B cell (primary cell): ENCODE data around the gene HIF3A. TPM values are rescaled to one million over a fixed set of nuclear protein-coding genes. Genes with fewer than 3 reads are reported as not detected.

Experiments
- ATAC-seq: fragments of 200-7000 bp; cut with Tn5 transposase; one replicate; pipeline ENCODE4 v1.10.0; 2021; ENCODE audit warnings: low read depth, mild to moderate bottlenecking, moderate number of reproducible peaks, moderate library complexity
- CTCF ChIA-PET: fragments of 350-600 bp; sonication (Branson Sonifier 250); formaldehyde crosslinking; loops from one replicate; lab custom pipeline; 2021; ENCODE audit warnings: antibody characterized with exemption, inconsistent platforms; lab: Charles Lee
- POLR2A ChIA-PET: fragments of 350-600 bp; sonication (Branson Sonifier 250); formaldehyde crosslinking; loops from one replicate; lab custom pipeline; 2021; ENCODE audit warnings: antibody characterized with exemption; lab: Charles Lee
- DNase-seq: peaks from one replicate; pipeline ENCODE4 v3.0.0; 2013
- H2AFZ ChIP-seq: 2 replicates; pipeline ENCODE4 v1.6.1; 2012; ENCODE audit warnings: mild to moderate bottlenecking, low read depth, low read length; ENCODE audit not compliant: insufficient read depth, poor library complexity, severe bottlenecking
- H3K27ac ChIP-seq, 2 donors: 1 replicate in 1 of 2; 2 replicates in 1 of 2; pipeline ENCODE4 v1.5.1; 2012 to 2013; ENCODE audit warnings: low read length in 2 of 2, mild to moderate bottlenecking in 2 of 2, moderate library complexity in 1 of 2
- H3K27me3 ChIP-seq, 4 experiments: fragments of 200-600 bp in 1 of 4; sonication (generic) in 1 of 4; replicated peaks in 1 of 4; 1 replicate in 2 of 4; 2 replicates in 2 of 4; pipeline versions ENCODE4 v1.6.1 to v1.7.0; 2013 to 2016; ENCODE audit warnings: low read length in 3 of 4, mild to moderate bottlenecking in 2 of 4, mixed read lengths in 1 of 4, moderate library complexity in 1 of 4; ENCODE audit not compliant: insufficient read depth in 4 of 4, control insufficient read depth in 3 of 4; ENCODE audit errors: control extremely low read depth in 1 of 4
- H3K36me3 ChIP-seq, 2 experiments: replicated peaks in 1 of 2; 1 replicate in 1 of 2; 2 replicates in 1 of 2; pipeline versions ENCODE4 v1.6.1 to v1.7.1; 2013; ENCODE audit warnings: low read length in 1 of 2; ENCODE audit not compliant: insufficient read depth in 2 of 2, control insufficient read depth in 1 of 2; ENCODE audit errors: control extremely low read depth in 1 of 2, extremely low read depth in 1 of 2
- H3K4me1 ChIP-seq, 2 donors: fragments of 200-600 bp in 1 of 2; sonication (generic) in 1 of 2; 1 replicate in 1 of 2; 2 replicates in 1 of 2; pipeline versions ENCODE4 v1.5.1 to v1.6.1; 2013 to 2017; ENCODE audit warnings: low read length in 2 of 2; ENCODE audit not compliant: control insufficient read depth in 2 of 2, insufficient read depth in 2 of 2
- H3K4me2 ChIP-seq: replicated peaks from 2 replicates; pipeline ENCODE3; 2012; ENCODE audit warnings: mild to moderate bottlenecking, low read depth, low read length; ENCODE audit not compliant: poor library complexity, severe bottlenecking
- H3K4me3 ChIP-seq, 5 experiments: fragments of 200-600 bp in 1 of 5; sonication (generic) in 1 of 5; 1 replicate in 3 of 5; 2 replicates in 2 of 5; pipeline versions ENCODE4 v1.5.1 to v1.7.0; 2011 to 2016; ENCODE audit warnings: low read length in 4 of 5, mild to moderate bottlenecking in 4 of 5, low read depth in 2 of 5, control low read depth in 1 of 5, moderate library complexity in 1 of 5; ENCODE audit not compliant: insufficient read depth in 1 of 5; ENCODE audit errors: control extremely low read depth in 1 of 5, extremely low read depth in 1 of 5
- H3K79me2 ChIP-seq: fragments of 200-600 bp; sonication (generic); one replicate; pipeline ENCODE4 v1.6.0; 2016; ENCODE audit warnings: low read length; ENCODE audit not compliant: control insufficient read depth, insufficient read depth
- H3K9ac ChIP-seq: fragments of 200-600 bp; sonication (generic); 2 replicates; pipeline ENCODE4 v1.6.1; 2017; ENCODE audit warnings: mild to moderate bottlenecking, low read length, moderate library complexity
- H3K9me3 ChIP-seq, 3 donors: one replicate each; pipeline versions ENCODE4 v1.6.1 to v1.7.1; 2013; ENCODE audit warnings: low read length in 2 of 3; ENCODE audit not compliant: control insufficient read depth in 2 of 3, insufficient read depth in 1 of 3; ENCODE audit errors: control extremely low read depth in 1 of 3
- H4K20me1 ChIP-seq: 2 replicates; pipeline ENCODE4 v1.6.0; 2012; ENCODE audit warnings: mild to moderate bottlenecking, low read length; ENCODE audit not compliant: insufficient read depth, control insufficient read depth, poor library complexity, severe bottlenecking
- H3K27ac Mint-ChIP-seq: one replicate; pipeline ENCODE4 v1.8.0; 2021; ENCODE audit warnings: mixed read lengths
- H3K27me3 Mint-ChIP-seq: one replicate; pipeline ENCODE4 v1.8.0; 2021; ENCODE audit warnings: mixed read lengths
- H3K4me1 Mint-ChIP-seq: one replicate; pipeline ENCODE4 v1.8.0; 2021; ENCODE audit warnings: mixed read lengths
- H3K4me3 Mint-ChIP-seq: one replicate; pipeline ENCODE4 v1.8.0; 2021; ENCODE audit warnings: mixed read lengths
- H3K9me3 Mint-ChIP-seq: one replicate; pipeline ENCODE4 v1.8.0; 2022; ENCODE audit warnings: mixed read lengths; ENCODE audit not compliant: insufficient read depth
- CTCF ChIP-seq: fragments of 200-600 bp; IDR thresholded peaks from one replicate; pipeline ENCODE4 v1.8.0; 2022; ENCODE audit warnings: antibody characterized with exemption, mild to moderate bottlenecking
- EZH2 ChIP-seq: IDR thresholded peaks from 2 replicates; pipeline ENCODE4 v1.6.1; 2012; ENCODE audit warnings: borderline replicate concordance, low read depth, mild to moderate bottlenecking, moderate library complexity, low read length; ENCODE audit not compliant: insufficient read depth, poor library complexity, severe bottlenecking
- WGBS: methylation state at CpG from one replicate; pipeline ENCODE4 v1.1.5; 2013; ENCODE audit warnings: missing lambda C conversion rate; ENCODE audit not compliant: insufficient coverage; 5-methylcytosine and 5-hydroxymethylcytosine counted together
- intact Hi-C: fragments of 100-400 bp; cut with micrococcal nuclease; formaldehyde crosslinking; loops from one replicate; pipeline ENCODE4 v1.10.0; 2022
- polyA plus RNA-seq: library from polyadenylated mRNA; depleted of rRNA; stranded (reverse); fragments of >200 nt; gene quantifications from 2 replicates; pipeline ENCODE4 v1.2.3, GENCODE V29; 2012
- total RNA-seq, 2 donors: library from RNA; stranded (reverse); fragments of 120-200 nt in 1 of 2; gene quantifications; 1 replicate in 1 of 2; 2 replicates in 1 of 2; pipeline versions ENCODE4 v1.2.3 to v1.2.4, GENCODE V29; 2013 to 2022

Gene HIF3A
- total and polyA plus RNA-seq, 2 donors (not counting 1 experiment from before 2014, with no cell fraction given) = not detected

- DNase-seq (no peak), ATAC-seq (no peak)
- peaks cover 58% of the 10 kb centered on the region for H3K79me2 ChIP-seq
- H3K4me3 ChIP-seq = no peak overlapping the region
- H3K4me1 Mint-ChIP-seq = peaks cover 21% of the 10 kb centered on the region
- H3K9me3 ChIP-seq = no peaks in the 10 kb centered on the region
- no peak for TF ChIP-seq EZH2
- TF ChIP-seq CTCF = no peak
- peak overlapping the region; percentile 15 for H3K27ac Mint-ChIP-seq
- no peaks in the 10 kb centered on the region for H3K27me3 Mint-ChIP-seq
- WGBS = 95% methylated on average over 8 of the region's 9 CpGs
- peaks cover 11% of the 10 kb centered on the region for H4K20me1 ChIP-seq
- no peak overlapping the region for H3K27ac ChIP-seq
- ChIA-PET POLR2A (no interaction called here), CTCF (interaction anchor here (0.5 to 0.8 kb wide), 2 partner anchors 38 to 517 kb away, joined by 3 to 4 read pairs; no protein-coding TSS in a partner anchor)
- H3K4me3 Mint-ChIP-seq = no peak overlapping the region
- H3K9me3 Mint-ChIP-seq = no peaks in the 10 kb centered on the region
- no peak overlapping the region for H3K9ac ChIP-seq
- H2AFZ ChIP-seq = no peak overlapping the region
- no peak overlapping the region for H3K4me2 ChIP-seq
- peaks cover 7 to 23% of the 10 kb centered on the region in 2 donors for H3K4me1 ChIP-seq
- intact Hi-C loops = no loop called here
- no peaks in the 10 kb centered on the region for H3K27me3 ChIP-seq
- H3K36me3 ChIP-seq = peaks cover 0 to 35% of the 10 kb centered on the region in 2 experiments
Measured at GRCh38 chr19:46356149-46357055, 59.6 kb downstream of the HIF3A start.
